HepG2 (cell line): ENCODE data around the gene EFNA4.

Experiments used
- CTCF ChIP-seq: sonication (generic); formaldehyde crosslinking; IDR thresholded peaks from 2 replicates; pipeline ENCODE4 v1.5.0; 2020; ENCODE audit warnings: mild to moderate bottlenecking, missing genetic modification reagents, moderate library complexity
- MXI1 ChIP-seq: IDR thresholded peaks from 3 replicates; pipeline ENCODE4 v1.6.1; 2012; ENCODE audit warnings: low read depth, low read length, inconsistent platforms, borderline replicate concordance
- POLR2A ChIP-seq, 2 experiments: IDR thresholded peaks; 2 replicates each; pipeline ENCODE4 v1.6.1; 2011; ENCODE audit warnings: low read depth in 2 of 2, low read length in 2 of 2, mild to moderate bottlenecking in 1 of 2, moderate library complexity in 1 of 2; ENCODE audit not compliant: insufficient read depth in 1 of 2
- RERE ChIP-seq: IDR thresholded peaks from 2 replicates; pipeline ENCODE4 v1.6.1; 2016; ENCODE audit warnings: low read depth, missing genetic modification reagents, missing compliant biosample characterization
- SRF ChIP-seq: IDR thresholded peaks from 2 replicates; pipeline ENCODE4 v1.6.1; 2011; ENCODE audit warnings: mild to moderate bottlenecking, low read depth, low read length, moderate library complexity
- STAT5B ChIP-seq: sonication (generic); formaldehyde crosslinking; IDR thresholded peaks from 2 replicates; pipeline ENCODE4 v1.4.0; 2020; ENCODE audit warnings: missing genetic modification reagents
- ZHX2 ChIP-seq, 2 experiments: sonication (generic) in 1 of 2; formaldehyde crosslinking in 1 of 2; IDR thresholded peaks; 2 replicates each; pipeline versions ENCODE4 v1.6.1 to v1.9.0; 2014 to 2022; ENCODE audit warnings: antibody characterized with exemption in 1 of 2, borderline replicate concordance in 1 of 2, inconsistent platforms in 1 of 2, low read depth in 1 of 2, missing genetic modification reagents in 1 of 2
- ZNF234 ChIP-seq: sonication (generic); formaldehyde crosslinking; conservative IDR thresholded peaks from 2 replicates; pipeline ENCODE4 v1.5.1; 2020; ENCODE audit warnings: mild to moderate bottlenecking, missing genetic modification reagents

GRCh38 chr1:155060736-155061135 is 2.8 kb upstream of the EFNA4 start:
- TF ChIP-seq CTCF = no peak
- TF ChIP-seq MXI1 = no peak
- no peak for TF ChIP-seq POLR2A (IDR thresholded peaks at IDR 0.05; ENCODE audit: insufficient read depth in 1 of 2, low read depth in 2 of 2, low read length in 2 of 2)
- TF ChIP-seq SRF = no peak
- TF ChIP-seq RERE (CRISPR knock-in tag) = no peak
- no peak for TF ChIP-seq ZNF234
- TF ChIP-seq STAT5B = no peak
- no peak for TF ChIP-seq ZHX2 (IDR thresholded peaks at IDR 0.05; ENCODE audit: low read depth)
- TF ChIP-seq ZHX2 (CRISPR knock-in tag; IDR thresholded peaks at IDR 0.05; ENCODE audit: borderline replicate concordance) = no peak
